Fibroblast of pulmonary artery (primary cell): Measurements from ENCODE around the gene SORCS1.

Source experiments
- DNase-seq: peaks from one replicate; pipeline ENCODE4 v3.0.0-alpha.2; 2010; ENCODE audit warnings: low read depth
- H3K4me3 ChIP-seq: replicated peaks from 2 replicates; pipeline ENCODE4 v1.5.1; 2011; ENCODE audit warnings: low read depth, mild to moderate bottlenecking, control low read depth, low read length, moderate library complexity
- CTCF ChIP-seq: IDR thresholded peaks from 2 replicates; pipeline ENCODE4 v1.5.1; 2011; ENCODE audit warnings: mild to moderate bottlenecking, control low read depth, low read length, inconsistent platforms; ENCODE audit errors: missing control alignments

The SORCS1 gene

GRCh38 chr10:106913348-106913747, 251.2 kb downstream of the SORCS1 start:
- H3K4me3 ChIP-seq: no peak overlapping the region
- TF ChIP-seq CTCF: no peak
- DNase-seq: no peak

GRCh38 chr10:106911096-106911495, 253.4 kb downstream of the SORCS1 start:
- DNase-seq: no peak
- no peak overlapping the region for H3K4me3 ChIP-seq
- no peak for TF ChIP-seq CTCF

GRCh38 chr10:106910666-106911065, 253.8 kb downstream of the SORCS1 start:
- no peak for TF ChIP-seq CTCF
- H3K4me3 ChIP-seq: no peak overlapping the region
- no peak for DNase-seq

- H3K4me3 ChIP-seq: no peak overlapping the region
- DNase-seq: no peak
- no peak for TF ChIP-seq CTCF
Observed at GRCh38 chr10:106908225-106908624, 256.3 kb downstream of the SORCS1 start.

- TF ChIP-seq CTCF: no peak
- no peak for DNase-seq
- H3K4me3 ChIP-seq: no peak overlapping the region
Observed at GRCh38 chr10:106904209-106904608, 260.3 kb downstream of the SORCS1 start.

GRCh38 chr10:106903180-106903579, 261.3 kb downstream of the SORCS1 start:
- DNase-seq: no peak
- H3K4me3 ChIP-seq: no peak overlapping the region
- TF ChIP-seq CTCF: no peak

- H3K4me3 ChIP-seq: no peak overlapping the region
- no peak for DNase-seq
- no peak for TF ChIP-seq CTCF
Observed at GRCh38 chr10:106900016-106900652, 264.4 kb downstream of the SORCS1 start.
